Kidney epithelial cell (primary cell): ENCODE measurements around the gene TNKS2. TPM values are rescaled to one million over a fixed set of nuclear protein-coding genes. Genes with fewer than 3 reads are reported as not detected.

ENCODE experiments used
- DNase-seq: peaks from one replicate; pipeline ENCODE4 v3.0.0-alpha.2; 2010; ENCODE audit warnings: low read depth
- H3K27me3 ChIP-seq: 2 replicates; pipeline ENCODE4 v1.6.0; 2011; ENCODE audit warnings: low read length; ENCODE audit not compliant: control insufficient read depth, insufficient read depth
- H3K36me3 ChIP-seq: 2 replicates; pipeline ENCODE4 v1.5.1; 2011; ENCODE audit warnings: low read length; ENCODE audit not compliant: control insufficient read depth, insufficient read depth
- H3K4me3 ChIP-seq: 2 replicates; pipeline ENCODE4 v1.5.1; 2011; ENCODE audit warnings: low read depth, mild to moderate bottlenecking, control low read depth, low read length
- total RNA-seq: library from RNA; depleted of rRNA; stranded (reverse); fragments of >200 nt; gene quantifications from 2 replicates; pipeline ENCODE4 v1.2.3, GENCODE V29; 2015
- TF ChIP-seq, protein P1 (sequence below): IDR thresholded peaks from 2 replicates; pipeline ENCODE4 v1.5.1; 2011; ENCODE audit warnings: mild to moderate bottlenecking, moderate library complexity, low read length, control low read depth, inconsistent platforms; ENCODE audit not compliant: insufficient read depth, poor library complexity, severe bottlenecking

Gene TNKS2
- total RNA-seq, 1 donor from 2014 or later = 57.6 TPM

DNA sequence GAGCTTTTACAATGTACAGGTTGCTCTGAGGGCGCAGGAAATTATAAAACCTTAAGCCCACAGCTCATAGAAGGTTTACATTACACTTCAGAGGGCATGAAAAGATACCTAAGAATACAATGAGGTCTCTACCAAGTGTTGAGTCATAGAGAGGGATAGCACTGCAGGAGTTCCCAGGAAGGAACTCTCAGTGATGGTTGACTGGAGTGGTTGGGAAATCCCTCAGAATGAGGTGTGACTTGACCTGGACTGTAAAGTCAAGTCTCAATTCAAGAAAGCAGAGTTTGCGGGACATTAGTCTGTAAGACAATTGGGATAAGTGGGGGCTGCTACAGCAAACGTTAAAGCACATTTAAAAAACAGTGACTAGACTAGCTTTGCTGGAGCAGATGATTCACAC, 21.9 kb downstream of the TNKS2 start:
- Histone ChIP-seq H3K4me3 (no peak overlapping the region), H3K36me3 (no peaks in the 10 kb centered on the region), H3K27me3 (no peaks in the 10 kb centered on the region)
- DNase-seq = peak; percentile 53
- TF ChIP-seq, protein P1, sequence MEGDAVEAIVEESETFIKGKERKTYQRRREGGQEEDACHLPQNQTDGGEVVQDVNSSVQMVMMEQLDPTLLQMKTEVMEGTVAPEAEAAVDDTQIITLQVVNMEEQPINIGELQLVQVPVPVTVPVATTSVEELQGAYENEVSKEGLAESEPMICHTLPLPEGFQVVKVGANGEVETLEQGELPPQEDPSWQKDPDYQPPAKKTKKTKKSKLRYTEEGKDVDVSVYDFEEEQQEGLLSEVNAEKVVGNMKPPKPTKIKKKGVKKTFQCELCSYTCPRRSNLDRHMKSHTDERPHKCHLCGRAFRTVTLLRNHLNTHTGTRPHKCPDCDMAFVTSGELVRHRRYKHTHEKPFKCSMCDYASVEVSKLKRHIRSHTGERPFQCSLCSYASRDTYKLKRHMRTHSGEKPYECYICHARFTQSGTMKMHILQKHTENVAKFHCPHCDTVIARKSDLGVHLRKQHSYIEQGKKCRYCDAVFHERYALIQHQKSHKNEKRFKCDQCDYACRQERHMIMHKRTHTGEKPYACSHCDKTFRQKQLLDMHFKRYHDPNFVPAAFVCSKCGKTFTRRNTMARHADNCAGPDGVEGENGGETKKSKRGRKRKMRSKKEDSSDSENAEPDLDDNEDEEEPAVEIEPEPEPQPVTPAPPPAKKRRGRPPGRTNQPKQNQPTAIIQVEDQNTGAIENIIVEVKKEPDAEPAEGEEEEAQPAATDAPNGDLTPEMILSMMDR = no peak

DNA sequence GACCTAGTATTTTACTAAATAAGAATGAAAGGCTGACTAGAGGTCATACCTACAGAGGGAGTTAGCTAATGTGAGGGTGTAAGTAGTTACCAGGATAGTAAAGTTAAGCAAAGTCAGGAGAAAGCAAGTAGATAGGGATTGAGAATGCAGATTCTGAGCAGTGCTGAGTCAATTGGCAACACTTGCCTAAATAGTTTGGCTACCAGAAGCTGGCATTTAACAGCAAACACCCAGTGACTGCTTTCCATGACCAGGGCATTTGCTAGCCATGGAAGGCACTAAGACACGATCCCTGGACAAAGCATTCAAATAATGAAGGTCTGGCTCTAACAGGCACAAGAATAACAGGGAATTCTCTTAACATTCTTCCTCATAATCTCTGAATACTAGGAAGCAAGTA, 25.9 kb downstream of the TNKS2 start:
- TF ChIP-seq, protein P1 = no peak
- no peaks in the 10 kb centered on the region for H3K36me3 ChIP-seq
- DNase-seq = no peak
- no peak overlapping the region for H3K4me3 ChIP-seq
- no peaks in the 10 kb centered on the region for H3K27me3 ChIP-seq

DNA sequence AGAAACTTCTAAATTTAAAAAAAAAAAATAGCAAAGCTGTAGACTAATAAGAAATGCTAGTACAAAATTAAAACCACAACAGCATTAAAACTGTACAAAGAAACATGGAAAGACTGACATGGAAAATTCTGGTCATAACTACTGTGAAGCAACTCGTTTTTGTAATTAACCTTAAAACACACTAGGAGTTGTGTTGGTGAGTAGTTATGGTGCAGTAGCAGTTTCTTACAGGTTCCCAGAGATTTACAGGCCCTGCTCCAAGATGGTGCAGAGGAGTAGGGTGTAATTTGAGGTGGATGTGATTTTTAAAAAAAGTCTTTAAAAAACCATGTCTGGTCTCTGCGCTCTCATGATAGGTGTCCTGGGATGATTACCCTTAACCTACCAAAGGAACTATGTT, 31.0 kb downstream of the TNKS2 start:
- Histone ChIP-seq H3K36me3 (peaks cover 2% of the 10 kb centered on the region), H3K4me3 (no peak overlapping the region), H3K27me3 (no peaks in the 10 kb centered on the region)
- no peak for DNase-seq
- TF ChIP-seq, protein P1 = no peak

DNA sequence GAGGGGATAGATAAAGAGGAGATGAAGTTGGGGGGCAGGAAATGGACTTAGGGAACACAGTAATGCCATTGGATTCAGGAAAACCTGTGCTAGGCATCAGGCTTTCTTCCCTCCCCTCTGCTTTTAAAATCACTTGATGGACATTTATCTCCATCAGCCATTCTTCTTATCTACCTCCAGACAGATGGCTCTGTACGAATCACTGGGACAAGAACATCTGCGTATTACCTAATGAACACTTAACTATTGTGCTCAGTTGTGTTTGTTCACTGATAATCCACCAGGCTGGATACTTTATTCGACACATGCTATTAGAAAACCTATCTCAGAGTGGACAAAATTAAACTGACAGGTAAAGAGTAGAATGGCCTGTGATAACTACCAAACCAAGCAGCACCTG, 40.0 kb downstream of the TNKS2 start:
- TF ChIP-seq, protein P1 = no peak
- Histone ChIP-seq H3K4me3 (no peak overlapping the region), H3K27me3 (no peaks in the 10 kb centered on the region), H3K36me3 (peaks cover 2% of the 10 kb centered on the region)
- DNase-seq = no peak

DNA sequence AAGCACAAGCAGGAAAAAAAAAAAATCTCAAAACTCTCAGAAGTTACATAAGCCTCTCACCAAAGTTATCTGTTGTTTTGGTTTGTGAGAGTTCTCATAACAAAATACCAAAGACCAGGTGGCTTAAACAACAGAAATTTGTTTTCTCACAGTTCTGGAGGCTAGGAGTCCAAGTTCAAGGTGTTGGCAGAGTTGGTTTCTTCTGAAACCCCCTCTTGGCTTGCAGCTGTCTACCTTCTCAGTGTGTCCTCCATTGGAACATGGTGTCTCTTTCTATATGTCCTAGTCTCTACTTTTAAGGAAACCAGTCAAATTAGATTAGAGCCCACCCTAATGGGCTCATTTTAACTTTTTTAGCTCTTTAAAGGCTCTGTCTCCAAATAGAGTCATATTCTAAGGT, 44.9 kb downstream of the TNKS2 start:
- DNase-seq = no peak
- Histone ChIP-seq H3K4me3 (no peak overlapping the region), H3K36me3 (peaks cover 2% of the 10 kb centered on the region), H3K27me3 (no peaks in the 10 kb centered on the region)
- TF ChIP-seq, protein P1 = no peak

DNA sequence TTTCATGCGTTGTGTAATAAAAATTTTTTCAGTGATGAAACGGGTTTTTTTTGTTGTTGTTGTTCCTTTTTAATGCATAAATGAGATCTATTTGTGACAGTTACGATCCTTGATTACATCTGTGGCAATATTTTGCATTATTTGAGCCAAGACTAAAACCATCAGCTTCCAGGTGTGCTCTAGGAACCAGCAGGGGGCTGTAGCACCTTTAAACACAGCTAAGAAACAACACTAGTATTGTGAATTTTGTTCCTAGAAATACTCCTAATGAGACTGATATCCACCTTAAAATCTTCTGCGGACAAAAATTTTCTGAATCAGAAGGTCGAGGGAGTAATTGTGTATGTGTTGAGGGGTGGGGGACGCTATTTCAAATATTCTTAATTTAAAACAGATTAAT, 58.4 kb downstream of the TNKS2 start:
- Histone ChIP-seq H3K27me3 (no peaks in the 10 kb centered on the region), H3K36me3 (peaks cover 1% of the 10 kb centered on the region), H3K4me3 (no peak overlapping the region)
- DNase-seq = no peak
- TF ChIP-seq, protein P1 = peak; percentile 45
